ENCODE results near the gene DYNLT2B. TPM values are rescaled to one million over a fixed set of nuclear protein-coding genes. Genes with fewer than 3 reads are reported as not detected.

DYNLT2B gene
- polyA plus RNA-seq, 3 donors = 2.5 to 3.0 (median 2.7) TPM

GRCh38 chr3:196357905-196358304 lies 39.9 kb upstream of the DYNLT2B start:
- no peaks in the 10 kb centered on the region for H3K4me1 Mint-ChIP-seq
- no peaks in the 10 kb centered on the region for H3K27me3 Mint-ChIP-seq (ENCODE audit: low read depth in 3 of 3)
- no peak for DNase-seq
- Histone ChIP-seq H2AFZ (ENCODE audit: insufficient read depth, low read depth, low read length, poor library complexity, severe bottlenecking) (no peak overlapping the region), H3K36me3 (replicated peaks in 1 of 2; ENCODE audit: control insufficient read depth in 1 of 2, insufficient read depth in 2 of 2, low read length in 2 of 2) (peaks cover 74 to 90% of the 10 kb centered on the region in 2 donors), H3K27ac (ENCODE audit: low read depth in 1 of 2, low read length in 2 of 2) (no peak overlapping the region), H3K9ac (ENCODE audit: insufficient read depth, low read length, poor library complexity, severe bottlenecking) (no peak overlapping the region), H3K4me2 (replicated peaks; ENCODE audit: extremely low read depth, low read length, poor library complexity, severe bottlenecking) (no peak overlapping the region), H3K79me2 (ENCODE audit: insufficient read depth, low read length) (no peaks in the 10 kb centered on the region), H3K4me1 (ENCODE audit: control insufficient read depth in 1 of 2, insufficient read depth in 2 of 2, low read length in 2 of 2) (no peaks in the 10 kb centered on the region), H4K20me1 (ENCODE audit: insufficient read depth, low read length) (no peaks in the 10 kb centered on the region), H3K4me3 (replicated peaks in 1 of 3; ENCODE audit: low read depth in 2 of 3, low read length in 3 of 3) (no peak overlapping the region), H3K9me3 (replicated peaks in 1 of 2; ENCODE audit: control insufficient read depth in 1 of 2, insufficient read depth in 1 of 2, low read length in 2 of 2) (no peaks in the 10 kb centered on the region), H3K27me3 (ENCODE audit: control insufficient read depth in 2 of 2, insufficient read depth in 2 of 2, low read length in 2 of 2) (no peaks in the 10 kb centered on the region)
- peak overlapping the region in 1 of 7 donors; percentile 64 for H3K27ac Mint-ChIP-seq
- no peaks in the 10 kb centered on the region for H3K9me3 Mint-ChIP-seq
- TF ChIP-seq CTCF (IDR thresholded peaks at IDR 0.05) = no peak
- 77% methylated on average over 2 of the region's 7 CpGs for WGBS (ENCODE audit: insufficient coverage)
- intact Hi-C loops (cut with micrococcal nuclease) = loop anchor here in 1 of 2 donors (5.0 kb wide), 1 partner anchor 41 kb away; the partner anchor contains the start of gene DYNLT2B
- H3K36me3 Mint-ChIP-seq = peaks cover 79 to 95% of the 10 kb centered on the region in 2 donors
- no peak overlapping the region for H3K4me3 Mint-ChIP-seq

- Mint-ChIP-seq H3K4me1 (no peaks in the 10 kb centered on the region), H3K27ac (no peak overlapping the region), H3K27me3 (ENCODE audit: low read depth in 3 of 3) (no peaks in the 10 kb centered on the region), H3K4me3 (no peak overlapping the region), H3K36me3 (peaks cover 74 to 90% of the 10 kb centered on the region in 2 donors), H3K9me3 (no peaks in the 10 kb centered on the region)
- no peaks in the 10 kb centered on the region for H3K9me3 ChIP-seq (replicated peaks in 1 of 2; ENCODE audit: control insufficient read depth in 1 of 2, insufficient read depth in 1 of 2, low read length in 2 of 2)
- TF ChIP-seq CTCF (IDR thresholded peaks at IDR 0.05) = no peak
- H3K4me2 ChIP-seq (replicated peaks; ENCODE audit: extremely low read depth, low read length, poor library complexity, severe bottlenecking) = no peak overlapping the region
- H3K79me2 ChIP-seq (ENCODE audit: insufficient read depth, low read length) = no peaks in the 10 kb centered on the region
- no peak for DNase-seq
- H3K36me3 ChIP-seq (replicated peaks in 1 of 2; ENCODE audit: control insufficient read depth in 1 of 2, insufficient read depth in 2 of 2, low read length in 2 of 2) = peaks cover 61 to 81% of the 10 kb centered on the region in 2 donors
- intact Hi-C loops (cut with micrococcal nuclease) = loop anchor here in 1 of 2 donors (5.0 kb wide), 1 partner anchor 39 kb away; the partner anchor contains the start of gene DYNLT2B
- H3K27ac ChIP-seq (ENCODE audit: low read depth in 1 of 2, low read length in 2 of 2) = no peak overlapping the region
- H2AFZ ChIP-seq (ENCODE audit: insufficient read depth, low read depth, low read length, poor library complexity, severe bottlenecking) = no peak overlapping the region
- no peaks in the 10 kb centered on the region for H3K4me1 ChIP-seq (ENCODE audit: control insufficient read depth in 1 of 2, insufficient read depth in 2 of 2, low read length in 2 of 2)
- H4K20me1 ChIP-seq (ENCODE audit: insufficient read depth, low read length) = no peaks in the 10 kb centered on the region
- H3K9ac ChIP-seq (ENCODE audit: insufficient read depth, low read length, poor library complexity, severe bottlenecking) = no peak overlapping the region
- no peak overlapping the region for H3K4me3 ChIP-seq (replicated peaks in 1 of 3; ENCODE audit: low read depth in 2 of 3, low read length in 3 of 3)
- H3K27me3 ChIP-seq (ENCODE audit: control insufficient read depth in 2 of 2, insufficient read depth in 2 of 2, low read length in 2 of 2) = no peaks in the 10 kb centered on the region
- WGBS (ENCODE audit: insufficient coverage) = no CpG with 5 or more reads among the region's 4 CpGs
Measured at GRCh38 chr3:196356556-196356955, 38.5 kb upstream of the DYNLT2B start.
